Vagina (tissue), 2 donors: ENCODE measurements around the gene SLC17A7.

Source experiments
- POLR2A ChIP-seq, 2 donors: fragments of 450-650 bp; IDR thresholded peaks; one replicate each; pipeline ENCODE4 v1.6.1; 2017; ENCODE audit warnings: antibody characterized with exemption in 2 of 2, mild to moderate bottlenecking in 2 of 2, moderate library complexity in 2 of 2
- TF ChIP-seq, protein P1 (sequence below), 3 experiments: fragments of 450-650 bp in 2 of 3; fragments of 200-600 bp in 1 of 3; sonication (generic) in 1 of 3; IDR thresholded peaks; one replicate each; pipeline ENCODE4 v1.5.1; 2017 to 2019; ENCODE audit warnings: antibody characterized with exemption in 3 of 3, mild to moderate bottlenecking in 2 of 3, moderate library complexity in 2 of 3

DNA sequence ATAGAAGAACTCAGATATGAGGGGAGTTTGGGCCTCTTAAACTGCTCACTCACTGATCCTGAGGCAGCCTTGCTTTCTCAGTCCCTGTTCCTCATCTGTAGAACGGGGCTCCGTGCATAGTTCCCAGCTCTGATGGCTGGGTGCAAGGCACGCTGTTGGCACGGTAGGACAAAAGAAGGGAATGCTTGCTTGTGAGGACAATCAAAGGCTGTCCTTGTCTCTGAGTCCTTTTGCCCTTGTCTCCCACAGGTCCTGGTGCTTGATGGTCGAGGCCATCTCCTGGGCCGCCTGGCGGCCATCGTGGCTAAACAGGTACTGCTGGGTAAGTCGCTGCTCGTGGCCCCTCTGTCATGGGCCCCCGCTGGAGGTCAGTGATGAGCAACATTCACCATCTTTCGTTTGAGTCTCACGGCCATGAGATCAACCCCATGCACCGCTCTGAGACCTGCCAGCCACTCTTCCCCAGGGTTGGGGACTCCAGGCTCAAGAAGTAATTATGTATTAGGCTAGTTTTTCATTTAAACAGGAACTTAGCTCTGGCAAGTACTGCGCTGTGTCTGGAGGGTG lies 48.4 kb upstream of the SLC17A7 start:
- TF ChIP-seq, protein P1, sequence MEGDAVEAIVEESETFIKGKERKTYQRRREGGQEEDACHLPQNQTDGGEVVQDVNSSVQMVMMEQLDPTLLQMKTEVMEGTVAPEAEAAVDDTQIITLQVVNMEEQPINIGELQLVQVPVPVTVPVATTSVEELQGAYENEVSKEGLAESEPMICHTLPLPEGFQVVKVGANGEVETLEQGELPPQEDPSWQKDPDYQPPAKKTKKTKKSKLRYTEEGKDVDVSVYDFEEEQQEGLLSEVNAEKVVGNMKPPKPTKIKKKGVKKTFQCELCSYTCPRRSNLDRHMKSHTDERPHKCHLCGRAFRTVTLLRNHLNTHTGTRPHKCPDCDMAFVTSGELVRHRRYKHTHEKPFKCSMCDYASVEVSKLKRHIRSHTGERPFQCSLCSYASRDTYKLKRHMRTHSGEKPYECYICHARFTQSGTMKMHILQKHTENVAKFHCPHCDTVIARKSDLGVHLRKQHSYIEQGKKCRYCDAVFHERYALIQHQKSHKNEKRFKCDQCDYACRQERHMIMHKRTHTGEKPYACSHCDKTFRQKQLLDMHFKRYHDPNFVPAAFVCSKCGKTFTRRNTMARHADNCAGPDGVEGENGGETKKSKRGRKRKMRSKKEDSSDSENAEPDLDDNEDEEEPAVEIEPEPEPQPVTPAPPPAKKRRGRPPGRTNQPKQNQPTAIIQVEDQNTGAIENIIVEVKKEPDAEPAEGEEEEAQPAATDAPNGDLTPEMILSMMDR (IDR thresholded peaks at IDR 0.05) = no peak
- no peak for TF ChIP-seq POLR2A (IDR thresholded peaks at IDR 0.05)
